ENCODE measurements around the gene PHLDA3. TPM values are rescaled to one million over a fixed set of nuclear protein-coding genes. Genes with fewer than 3 reads are reported as not detected.

The PHLDA3 gene
- total RNA-seq, 1 donor from 2014 or later, result 50.6 TPM

GRCh38 chr1:201421041-201421440 is 47.9 kb downstream of the PHLDA3 start:
- Mint-ChIP-seq H3K36me3 (ENCODE audit: unreplicated experiment) (no peaks in the 10 kb centered on the region), H3K9me3 (ENCODE audit: unreplicated experiment) (no peaks in the 10 kb centered on the region), H3K4me1 (ENCODE audit: unreplicated experiment) (peaks cover 29% of the 10 kb centered on the region), H3K27ac (ENCODE audit: unreplicated experiment) (no peak overlapping the region), H3K4me3 (ENCODE audit: unreplicated experiment) (no peak overlapping the region), H3K27me3 (ENCODE audit: unreplicated experiment) (peaks cover 15% of the 10 kb centered on the region)
- DNase-seq (ENCODE audit: extremely low spot score, unreplicated experiment), result no peak
- no peak for TF ChIP-seq CTCF (IDR thresholded peaks at IDR 0.05)

GRCh38 chr1:201420608-201421002 is 48.4 kb downstream of the PHLDA3 start:
- H3K36me3 Mint-ChIP-seq (ENCODE audit: unreplicated experiment), result no peaks in the 10 kb centered on the region
- no peak overlapping the region for H3K4me3 Mint-ChIP-seq (ENCODE audit: unreplicated experiment)
- no peak overlapping the region for H3K27ac Mint-ChIP-seq (ENCODE audit: unreplicated experiment)
- no peaks in the 10 kb centered on the region for H3K9me3 Mint-ChIP-seq (ENCODE audit: unreplicated experiment)
- peaks cover 29% of the 10 kb centered on the region for H3K4me1 Mint-ChIP-seq (ENCODE audit: unreplicated experiment)
- peaks cover 19% of the 10 kb centered on the region for H3K27me3 Mint-ChIP-seq (ENCODE audit: unreplicated experiment)
- no peak for TF ChIP-seq CTCF (IDR thresholded peaks at IDR 0.05)
- DNase-seq (ENCODE audit: extremely low spot score, unreplicated experiment), result no peak

- TF ChIP-seq CTCF (IDR thresholded peaks at IDR 0.05), result no peak
- Mint-ChIP-seq H3K27ac (ENCODE audit: unreplicated experiment) (no peak overlapping the region), H3K4me1 (ENCODE audit: unreplicated experiment) (peaks cover 29% of the 10 kb centered on the region), H3K9me3 (ENCODE audit: unreplicated experiment) (no peaks in the 10 kb centered on the region), H3K36me3 (ENCODE audit: unreplicated experiment) (no peaks in the 10 kb centered on the region), H3K4me3 (ENCODE audit: unreplicated experiment) (no peak overlapping the region), H3K27me3 (ENCODE audit: unreplicated experiment) (peaks cover 26% of the 10 kb centered on the region)
- DNase-seq (ENCODE audit: extremely low spot score, unreplicated experiment), result no peak
These were observed 49.0 kb downstream of the PHLDA3 start for GRCh38 chr1:201419746-201420607.

- no peaks in the 10 kb centered on the region for H3K9me3 Mint-ChIP-seq (ENCODE audit: unreplicated experiment)
- H3K4me3 Mint-ChIP-seq (ENCODE audit: unreplicated experiment), result no peak overlapping the region
- no peak for DNase-seq (ENCODE audit: extremely low spot score, unreplicated experiment)
- peaks cover 30% of the 10 kb centered on the region for H3K27me3 Mint-ChIP-seq (ENCODE audit: unreplicated experiment)
- no peak for TF ChIP-seq CTCF (IDR thresholded peaks at IDR 0.05)
- H3K27ac Mint-ChIP-seq (ENCODE audit: unreplicated experiment), result no peak overlapping the region
- no peaks in the 10 kb centered on the region for H3K36me3 Mint-ChIP-seq (ENCODE audit: unreplicated experiment)
- H3K4me1 Mint-ChIP-seq (ENCODE audit: unreplicated experiment), result peaks cover 29% of the 10 kb centered on the region
These were observed 49.7 kb downstream of the PHLDA3 start for GRCh38 chr1:201419256-201419655.

- H3K4me1 Mint-ChIP-seq (ENCODE audit: unreplicated experiment), result peaks cover 29% of the 10 kb centered on the region
These were observed 50.5 kb downstream of the PHLDA3 start for GRCh38 chr1:201418461-201418860.

More at GRCh38 chr1:201418461-201418860, 50.5 kb downstream of the PHLDA3 start:
- Mint-ChIP-seq H3K27ac (ENCODE audit: unreplicated experiment) (no peak overlapping the region), H3K9me3 (ENCODE audit: unreplicated experiment) (no peaks in the 10 kb centered on the region), H3K36me3 (ENCODE audit: unreplicated experiment) (no peaks in the 10 kb centered on the region), H3K27me3 (ENCODE audit: unreplicated experiment) (peaks cover 33% of the 10 kb centered on the region), H3K4me3 (ENCODE audit: unreplicated experiment) (no peak overlapping the region)
- TF ChIP-seq CTCF (IDR thresholded peaks at IDR 0.05), result no peak
- DNase-seq (ENCODE audit: extremely low spot score, unreplicated experiment), result no peak

Other genes with a start within 250 kb of the PHLDA3 start
- not detected in 2 replicates for gene PKP1, start 185.7 kb downstream of the PHLDA3 start, total RNA-seq
- gene TNNT2, start 91.5 kb downstream of the PHLDA3 start, total RNA-seq, result 1.4 and 3.0 TPM in 2 replicates
- gene LAD1, start 69.9 kb downstream of the PHLDA3 start, total RNA-seq, result 0.16 and 0.91 TPM in 2 replicates
- gene TNNI1, start 47.5 kb downstream of the PHLDA3 start, total RNA-seq, result 0.43 TPM in 1 of 2 replicates, not detected in the other
- gene CSRP1, start 37.9 kb upstream of the PHLDA3 start, total RNA-seq, result 0.56 and 1.6 TPM in 2 replicates
- 286 and 288 TPM in 2 replicates for gene NAV1, start 69.9 kb upstream of the PHLDA3 start, total RNA-seq